Measurements from ENCODE around the gene TNS1. TPM values are rescaled to one million over a fixed set of nuclear protein-coding genes. Genes with fewer than 3 reads are reported as not detected.

Gene TNS1
- total RNA-seq, 1 donor from 2014 or later: 25.1 TPM

DNA sequence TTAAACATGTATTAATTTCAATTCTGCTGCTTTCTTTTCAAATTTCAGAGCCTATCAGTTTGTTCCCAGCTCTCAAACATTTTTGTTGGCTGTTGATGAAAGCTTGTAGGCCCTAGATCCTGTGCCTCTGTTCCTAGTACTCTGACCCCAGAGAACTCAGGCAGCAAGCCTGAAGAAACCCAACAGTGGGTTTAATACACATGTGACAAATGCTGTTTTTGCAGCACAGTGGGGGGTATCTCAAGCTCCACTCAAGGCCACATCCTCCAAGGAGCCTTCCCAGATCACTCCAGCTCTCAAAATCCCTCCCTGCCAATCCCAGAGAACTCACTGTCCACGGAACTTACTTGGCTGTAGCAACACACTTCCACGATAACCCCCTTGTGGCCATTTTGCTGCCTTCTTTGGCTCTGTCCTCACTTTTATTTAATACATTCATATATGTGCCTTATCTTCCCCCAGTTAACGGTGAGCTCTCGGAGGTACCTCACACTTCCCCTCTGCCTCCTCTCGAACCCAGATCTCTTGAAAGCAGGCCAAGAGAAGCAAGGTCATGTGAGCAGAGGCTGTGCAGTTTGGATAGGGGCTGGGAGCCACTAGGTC, 122.4 kb downstream of the TNS1 start:
- DNase-seq (ENCODE audit: low read depth): no peak
- TF ChIP-seq, protein P1, sequence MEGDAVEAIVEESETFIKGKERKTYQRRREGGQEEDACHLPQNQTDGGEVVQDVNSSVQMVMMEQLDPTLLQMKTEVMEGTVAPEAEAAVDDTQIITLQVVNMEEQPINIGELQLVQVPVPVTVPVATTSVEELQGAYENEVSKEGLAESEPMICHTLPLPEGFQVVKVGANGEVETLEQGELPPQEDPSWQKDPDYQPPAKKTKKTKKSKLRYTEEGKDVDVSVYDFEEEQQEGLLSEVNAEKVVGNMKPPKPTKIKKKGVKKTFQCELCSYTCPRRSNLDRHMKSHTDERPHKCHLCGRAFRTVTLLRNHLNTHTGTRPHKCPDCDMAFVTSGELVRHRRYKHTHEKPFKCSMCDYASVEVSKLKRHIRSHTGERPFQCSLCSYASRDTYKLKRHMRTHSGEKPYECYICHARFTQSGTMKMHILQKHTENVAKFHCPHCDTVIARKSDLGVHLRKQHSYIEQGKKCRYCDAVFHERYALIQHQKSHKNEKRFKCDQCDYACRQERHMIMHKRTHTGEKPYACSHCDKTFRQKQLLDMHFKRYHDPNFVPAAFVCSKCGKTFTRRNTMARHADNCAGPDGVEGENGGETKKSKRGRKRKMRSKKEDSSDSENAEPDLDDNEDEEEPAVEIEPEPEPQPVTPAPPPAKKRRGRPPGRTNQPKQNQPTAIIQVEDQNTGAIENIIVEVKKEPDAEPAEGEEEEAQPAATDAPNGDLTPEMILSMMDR (conservative IDR thresholded peaks at IDR 0.05; ENCODE audit: low read depth, low read length): peak; percentile 11
- no peak overlapping the region for H3K4me3 ChIP-seq (ENCODE audit: low read depth, low read length)

DNA sequence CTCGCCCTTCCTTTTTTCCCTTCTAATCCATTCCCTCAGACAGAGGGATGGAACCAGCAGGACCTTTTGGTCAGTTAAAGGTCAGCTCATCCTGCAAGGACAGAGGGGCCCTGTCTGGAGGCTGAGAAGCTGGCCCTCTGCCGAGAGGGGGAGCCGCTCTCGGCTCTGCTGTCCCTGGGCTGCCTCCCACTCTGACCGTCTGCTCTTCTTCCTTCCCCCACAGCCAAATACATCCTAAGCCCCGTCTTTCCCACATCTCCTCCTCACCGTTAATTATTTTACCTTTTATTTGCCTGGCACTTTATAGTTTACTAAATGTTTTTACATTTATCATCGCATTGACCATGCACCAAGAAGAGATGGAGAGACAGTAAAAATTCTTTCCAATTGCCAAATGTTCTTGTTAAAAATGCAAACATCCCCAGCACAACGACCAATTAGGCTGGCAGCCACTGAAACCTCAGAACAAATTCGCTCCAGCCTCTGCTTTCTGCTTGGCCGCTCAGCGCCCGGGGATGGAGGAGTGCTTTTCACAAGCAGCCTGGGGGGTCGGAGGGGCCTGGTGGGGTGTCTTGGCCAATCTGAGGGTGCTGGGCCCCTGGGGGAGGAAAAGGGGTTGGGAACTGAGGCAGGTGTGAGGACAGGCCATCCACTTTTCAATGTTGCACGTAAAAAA, 123.7 kb downstream of the TNS1 start:
- DNase-seq (ENCODE audit: low read depth): no peak
- no peak overlapping the region for H3K4me3 ChIP-seq (ENCODE audit: low read depth, low read length)
- TF ChIP-seq, protein P1 (conservative IDR thresholded peaks at IDR 0.05; ENCODE audit: low read depth, low read length): no peak

DNA sequence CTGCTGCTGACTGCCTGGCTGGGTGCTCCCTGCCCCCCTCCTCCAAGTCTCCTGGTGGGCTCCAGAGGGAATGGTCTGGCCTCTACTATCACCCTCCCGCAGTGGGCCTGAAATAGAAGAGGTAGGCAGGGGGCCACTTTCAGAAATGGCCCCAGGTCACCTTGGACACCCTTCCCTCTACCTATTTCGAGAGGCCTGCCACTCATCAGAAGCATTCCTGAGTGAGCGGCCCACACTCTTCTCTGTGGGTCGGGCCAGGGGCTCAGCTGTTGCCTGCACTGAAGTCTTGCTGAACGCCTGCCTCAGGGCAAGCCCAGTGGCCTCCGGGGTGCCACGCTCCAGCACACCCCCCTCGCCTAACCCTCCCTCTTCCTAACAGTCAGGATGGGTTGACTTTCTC, 124.9 kb downstream of the TNS1 start:
- no peak for DNase-seq (ENCODE audit: low read depth)
- TF ChIP-seq, protein P1 (conservative IDR thresholded peaks at IDR 0.05; ENCODE audit: low read depth, low read length): no peak
- no peak overlapping the region for H3K4me3 ChIP-seq (ENCODE audit: low read depth, low read length)

DNA sequence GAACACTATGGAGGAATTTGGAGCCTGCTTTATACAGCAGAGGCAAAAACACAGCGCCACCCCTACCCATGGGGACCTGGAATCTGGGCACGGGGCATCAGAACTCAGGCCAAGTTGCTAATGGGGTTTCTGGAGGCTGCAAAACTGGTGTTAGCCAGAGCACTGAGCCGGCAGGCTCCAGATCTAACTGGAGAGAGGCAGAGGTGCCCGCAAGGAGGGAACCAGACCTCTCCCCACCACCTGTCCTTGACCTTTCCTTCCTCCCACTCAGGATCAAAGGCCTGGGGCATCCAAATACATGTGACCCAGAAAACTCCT, 126.6 kb downstream of the TNS1 start:
- TF ChIP-seq, protein P1 (conservative IDR thresholded peaks at IDR 0.05; ENCODE audit: low read depth, low read length): no peak
- DNase-seq (ENCODE audit: low read depth): no peak

DNA sequence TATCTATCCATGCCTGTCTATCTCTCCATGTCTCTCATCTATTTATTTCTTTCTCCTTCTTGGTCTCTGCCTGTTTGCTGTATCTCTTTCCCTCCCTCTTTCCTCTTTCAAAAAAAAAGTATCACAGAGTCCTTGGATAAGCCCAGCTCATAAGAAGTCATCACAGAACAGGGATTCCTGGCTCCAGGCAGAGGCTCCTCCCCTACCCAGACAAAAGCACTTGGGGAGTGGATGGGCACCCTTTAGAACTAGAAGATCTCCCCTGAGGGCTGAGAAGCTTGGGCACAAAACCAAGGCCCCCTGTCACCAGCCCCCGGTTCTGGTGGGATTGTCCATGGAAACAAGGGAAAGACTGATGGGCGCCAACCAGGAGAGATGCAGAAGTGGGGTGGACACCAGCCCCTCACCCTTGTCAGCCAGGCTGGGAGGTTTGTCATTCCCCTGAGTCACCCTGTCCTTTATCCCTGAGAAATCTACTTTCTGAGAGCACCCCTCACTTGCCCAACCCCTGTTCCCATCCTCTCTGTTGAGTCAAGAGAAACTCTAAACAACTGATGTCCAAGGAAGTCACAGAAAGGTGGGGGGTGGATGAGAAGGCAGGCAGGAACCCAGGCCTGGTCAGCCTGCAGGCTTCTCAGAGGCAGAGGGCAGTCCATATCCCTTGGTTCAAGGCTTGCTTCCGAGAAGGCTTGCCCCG, 127.1 kb downstream of the TNS1 start:
- H3K4me3 ChIP-seq (ENCODE audit: low read depth, low read length): no peak overlapping the region
- no peak for DNase-seq (ENCODE audit: low read depth)
- TF ChIP-seq, protein P1 (conservative IDR thresholded peaks at IDR 0.05; ENCODE audit: low read depth, low read length): no peak

More for the DNA sequence above, 126.6 kb downstream of the TNS1 start:
- H3K4me3 ChIP-seq (ENCODE audit: low read depth, low read length): no peak overlapping the region

DNA sequence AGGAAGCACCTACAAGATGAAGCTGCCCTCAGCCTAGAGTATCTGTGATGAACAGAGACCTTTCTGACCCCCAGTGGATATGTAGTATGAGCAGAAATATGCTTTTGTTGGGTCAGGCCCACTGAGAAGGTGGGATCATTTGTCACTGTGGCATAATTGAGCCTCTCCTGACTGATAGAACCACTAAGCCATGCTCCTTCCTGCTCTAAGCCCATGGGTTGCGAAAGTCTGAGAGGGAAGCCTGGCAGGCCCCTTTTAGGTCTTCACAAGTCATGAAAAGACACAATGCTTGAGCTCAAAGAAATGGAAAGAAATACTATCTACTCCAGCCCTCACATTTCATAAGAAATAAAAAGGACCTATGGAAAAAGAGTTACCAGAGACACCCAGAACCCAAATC, 127.7 kb downstream of the TNS1 start:
- no peak overlapping the region for H3K4me3 ChIP-seq (ENCODE audit: low read depth, low read length)
- DNase-seq (ENCODE audit: low read depth): no peak
- TF ChIP-seq, protein P1 (conservative IDR thresholded peaks at IDR 0.05; ENCODE audit: low read depth, low read length): no peak

All from epithelial cell of proximal tubule (primary cell).